Right ventricle myocardium inferior (tissue), 1 donor: ENCODE results near the gene JMJD8. TPM values are rescaled to one million over a fixed set of nuclear protein-coding genes. Genes with fewer than 3 reads are reported as not detected.

Source experiments
- ATAC-seq: fragments of 200-7000 bp; cut with Tn5 transposase; one replicate; pipeline ENCODE4 v1.9.1; 2020; ENCODE audit warnings: mild to moderate bottlenecking, moderate library complexity
- DNase-seq: peaks from one replicate; pipeline ENCODE4 v3.0.0; 2021; ENCODE audit errors: missing footprints
- intact Hi-C: fragments of 100-400 bp; cut with DNase I; formaldehyde crosslinking; loops from one replicate; pipeline ENCODE4 v1.11.0; 2022
- total RNA-seq: library from RNA; stranded (reverse); fragmentation: NEBNext Ultra II Directional; extraction: Animal tissue kit (Norgen Biotek cat#: 25700); gene quantifications from one replicate; pipeline ENCODE4 v1.2.1, GENCODE V29; 2021
- donor health status: DM: no; HTN: yes; CAD: no; lungs with severe emphysema.

Gene JMJD8
- total RNA-seq, 1 donor from 2014 or later, result 46.4 TPM

GRCh38 chr16:640614-641013 lies 43.5 kb downstream of the JMJD8 start:
- ATAC-seq (no peak), DNase-seq (no peak)
- intact Hi-C loops, result no loop called here

GRCh38 chr16:638836-639235 lies 45.3 kb downstream of the JMJD8 start:
- no peak for ATAC-seq
- DNase-seq, result no peak
- intact Hi-C loops, result no loop called here

- DNase-seq (no peak), ATAC-seq (no peak)
- intact Hi-C loops, result no loop called here
Measured at GRCh38 chr16:638034-638543, 46.0 kb downstream of the JMJD8 start.

GRCh38 chr16:637081-638018 lies 46.8 kb downstream of the JMJD8 start:
- ATAC-seq (peak; percentile 82), DNase-seq (peak; percentile 94)
- intact Hi-C loops, result loop anchor here (2.0 kb wide), 1 partner anchor 49 kb away; no protein-coding TSS in a partner anchor

GRCh38 chr16:636206-637080 lies 47.7 kb downstream of the JMJD8 start, which contains the start of gene METTL26:
Gene METTL26 (minus strand): TSS chr16:636305. CDS start chr16:636290, 15 bp downstream.
- intact Hi-C loops, result loop anchor here (2.0 kb wide), 1 partner anchor 48 kb away; no protein-coding TSS in a partner anchor
- ATAC-seq (peak; percentile 91), DNase-seq (peak; percentile 99)

GRCh38 chr16:635573-636205 lies 48.4 kb downstream of the JMJD8 start:
- no peak for ATAC-seq
- intact Hi-C loops, result loop anchor here (2.0 kb wide), 1 partner anchor 47 kb away; no protein-coding TSS in a partner anchor
- no peak for DNase-seq

- intact Hi-C loops, result no loop called here
- no peak for DNase-seq
- ATAC-seq, result no peak
Measured at GRCh38 chr16:634996-635395, 49.1 kb downstream of the JMJD8 start.

GRCh38 chr16:634051-634670 lies 50.0 kb downstream of the JMJD8 start:
- no peak for DNase-seq
- intact Hi-C loops, result no loop called here
- no peak for ATAC-seq

- no peak for ATAC-seq
- intact Hi-C loops, result no loop called here
- DNase-seq, result no peak
Measured at GRCh38 chr16:633336-634050, 50.6 kb downstream of the JMJD8 start.

GRCh38 chr16:632486-633335 lies 51.4 kb downstream of the JMJD8 start:
- intact Hi-C loops, result no loop called here
- ATAC-seq (no peak), DNase-seq (no peak)

- intact Hi-C loops, result no loop called here
- DNase-seq, result no peak
Measured at GRCh38 chr16:631808-632358, 52.3 kb downstream of the JMJD8 start.

More at GRCh38 chr16:631808-632358, 52.3 kb downstream of the JMJD8 start:
- no peak for ATAC-seq

Other genes with a start within 250 kb of the JMJD8 start
- gene CAPN15, start 156.6 kb downstream of the JMJD8 start, total RNA-seq, result 16.8 TPM
- gene PRR35, start 123.9 kb downstream of the JMJD8 start, total RNA-seq, result not detected
- 0.57 TPM for gene NHLRC4, start 117.3 kb downstream of the JMJD8 start, total RNA-seq
- 16.6 TPM for gene PIGQ, start 114.4 kb downstream of the JMJD8 start, total RNA-seq
- 8.8 TPM for gene RAB40C, start 94.3 kb downstream of the JMJD8 start, total RNA-seq
- gene WFIKKN1, start 53.3 kb downstream of the JMJD8 start, total RNA-seq, result 0.16 TPM
- gene METTL26, start 48.0 kb downstream of the JMJD8 start, total RNA-seq, result 53.5 TPM
- gene MCRIP2, start 42.5 kb downstream of the JMJD8 start, total RNA-seq, result 194 TPM
- 7.7 TPM for gene WDR90, start 35.0 kb downstream of the JMJD8 start, total RNA-seq
- 86.0 TPM for gene RHOT2, start 16.2 kb downstream of the JMJD8 start, total RNA-seq
- gene RHBDL1, start 8.7 kb downstream of the JMJD8 start, total RNA-seq, result 2.1 TPM
- gene STUB1, start 3.9 kb downstream of the JMJD8 start, total RNA-seq, result 120 TPM
- gene WDR24, start 6.1 kb upstream of the JMJD8 start, total RNA-seq, result 7.8 TPM
- not detected for gene FBXL16, start 21.5 kb upstream of the JMJD8 start, total RNA-seq
- gene METRN, start 30.8 kb upstream of the JMJD8 start, total RNA-seq, result 60.4 TPM
- 29.1 TPM for gene ANTKMT, start 36.8 kb upstream of the JMJD8 start, total RNA-seq
- gene CCDC78, start 42.1 kb upstream of the JMJD8 start, total RNA-seq, result 0.49 TPM
- gene HAGHL, start 42.8 kb upstream of the JMJD8 start, total RNA-seq, result 18.7 TPM
- 32.2 TPM for gene CIAO3, start 56.7 kb upstream of the JMJD8 start, total RNA-seq
- gene MSLN, start 76.4 kb upstream of the JMJD8 start, total RNA-seq, result 1.9 TPM
- 9.7 TPM for gene RPUSD1, start 104.0 kb upstream of the JMJD8 start, total RNA-seq
- gene CHTF18, start 104.3 kb upstream of the JMJD8 start, total RNA-seq, result 6.4 TPM
- gene GNG13, start 116.4 kb upstream of the JMJD8 start, total RNA-seq, result not detected